HepG2 (cell line): ENCODE results near the gene SYNGR4. TPM values are rescaled to one million over a fixed set of nuclear protein-coding genes. Genes with fewer than 3 reads are reported as not detected.
A peak's percentile ranks its signal among the peaks of the same experiment; 100 is the strongest.

Experiments used
- ATM ChIP-seq: fragments of 450-650 bp; IDR thresholded peaks from 2 replicates; pipeline ENCODE4 v1.7.1; 2017; ENCODE audit warnings: mild to moderate bottlenecking, borderline replicate concordance
- CHD4 ChIP-seq: fragments of 200-600 bp; sonication (generic); IDR thresholded peaks from 2 replicates; pipeline ENCODE4 v1.7.0; 2017; ENCODE audit warnings: mild to moderate bottlenecking, low read length, borderline replicate concordance
- DNMT3B ChIP-seq: conservative IDR thresholded peaks from 2 replicates; pipeline ENCODE4 v1.6.1; 2016; ENCODE audit warnings: missing biosample characterization, control low read depth
- FLYWCH1 ChIP-seq: sonication (generic); formaldehyde crosslinking; IDR thresholded peaks from 2 replicates; pipeline ENCODE4 v1.8.1; 2023; ENCODE audit warnings: mild to moderate bottlenecking, missing genetic modification reagents
- HNRNPLL ChIP-seq: fragments of 200-400 bp; formaldehyde crosslinking; IDR thresholded peaks from 2 replicates; pipeline ENCODE4 v1.6.1; 2017; ENCODE audit warnings: mild to moderate bottlenecking, low read depth, low read length; ENCODE audit not compliant: poor library complexity, severe bottlenecking
- KAT7 ChIP-seq: IDR thresholded peaks from 2 replicates; pipeline ENCODE4 v1.6.1; 2018; ENCODE audit warnings: borderline replicate concordance, missing compliant biosample characterization
- MBD4 ChIP-seq: IDR thresholded peaks from 2 replicates; pipeline ENCODE4 v1.6.1; 2012; ENCODE audit warnings: low read length, inconsistent platforms, borderline replicate concordance
- NR2F1 ChIP-seq, 2 experiments: fragments of 450-650 bp in 1 of 2; formaldehyde crosslinking in 1 of 2; IDR thresholded peaks; 2 replicates each; pipeline versions ENCODE4 v1.5.0 to v1.6.1; 2016 to 2020; ENCODE audit warnings: mild to moderate bottlenecking in 1 of 2, missing compliant biosample characterization in 1 of 2, missing genetic modification reagents in 1 of 2, moderate library complexity in 1 of 2
- PCBP2 ChIP-seq: fragments of 200-400 bp; formaldehyde crosslinking; optimal IDR thresholded peaks from 2 replicates; pipeline ENCODE3; 2018; ENCODE audit warnings: low read length, low read depth; ENCODE audit not compliant: poor library complexity, severe bottlenecking
- RAD21 ChIP-seq: fragments of 450-650 bp; formaldehyde crosslinking; IDR thresholded peaks from 2 replicates; pipeline ENCODE4 v1.5.0; 2020; ENCODE audit warnings: mild to moderate bottlenecking
- SAFB2 ChIP-seq: sonication (generic); formaldehyde crosslinking; IDR thresholded peaks from 2 replicates; pipeline ENCODE4 v1.5.1; 2020; ENCODE audit warnings: missing genetic modification reagents, low read depth, mild to moderate bottlenecking, borderline replicate concordance
- SIN3A ChIP-seq: IDR thresholded peaks from 2 replicates; pipeline ENCODE4 v1.6.1; 2011; ENCODE audit warnings: low read depth, mild to moderate bottlenecking, control low read depth, low read length, borderline replicate concordance
- SMARCC2 ChIP-seq: fragments of 450-650 bp; IDR thresholded peaks from 2 replicates; pipeline ENCODE4 v1.6.1; 2017; ENCODE audit warnings: antibody characterized with exemption, mild to moderate bottlenecking
- TMF1 ChIP-seq: sonication (generic); formaldehyde crosslinking; IDR thresholded peaks from 2 replicates; pipeline ENCODE4 v1.8.1; 2022; ENCODE audit warnings: low read depth, missing genetic modification reagents
- ZNF263 ChIP-seq: sonication (generic); formaldehyde crosslinking; IDR thresholded peaks from 2 replicates; pipeline ENCODE4 v1.4.0; 2020; ENCODE audit warnings: missing genetic modification reagents
- ZNF317 ChIP-seq: sonication (generic); formaldehyde crosslinking; IDR thresholded peaks from 2 replicates; pipeline ENCODE4 v1.5.0; 2020; ENCODE audit warnings: mild to moderate bottlenecking, missing genetic modification reagents
- ZNF33B ChIP-seq: sonication (generic); formaldehyde crosslinking; IDR thresholded peaks from 2 replicates; pipeline ENCODE4 v1.5.1; 2020; ENCODE audit warnings: mild to moderate bottlenecking, missing genetic modification reagents
- ZNF484 ChIP-seq: sonication (generic); formaldehyde crosslinking; IDR thresholded peaks from 2 replicates; pipeline ENCODE4 v1.5.1; 2020; ENCODE audit warnings: mild to moderate bottlenecking, low read depth, missing genetic modification reagents, borderline replicate concordance
- ZNF510 ChIP-seq: sonication (generic); formaldehyde crosslinking; IDR thresholded peaks from 2 replicates; pipeline ENCODE4 v1.4.0; 2020; ENCODE audit warnings: low read depth, mild to moderate bottlenecking, missing genetic modification reagents
- polyA plus RNA-seq, 8 experiments: library from polyadenylated mRNA; depleted of rRNA in 3 of 8; stranded (reverse) in 7 of 8; unstranded in 1 of 8; fragments of >200 nt; fragmentation: Illumina TruSeq in 4 of 8; extraction: Trizol in 4 of 8; gene quantifications; 2 replicates each; pipeline versions ENCODE4 v1.2.1 to v1.2.3, GENCODE V29; 2011 to 2016; ENCODE audit warnings: low read depth in 4 of 8, missing spikeins in 1 of 8, mixed read lengths in 1 of 8; ENCODE audit not compliant: insufficient read depth in 1 of 8
- total RNA-seq, 5 experiments: library from RNA; depleted of rRNA; stranded (reverse); fragments of >200 nt; fragmentation: Illumina TruSeq; extraction: Trizol; gene quantifications; 2 replicates each; pipeline ENCODE4 v1.2.3, GENCODE V29; 2016; ENCODE audit warnings: low read depth in 1 of 5
- TF ChIP-seq, protein P1 (sequence below): sonication (generic); formaldehyde crosslinking; IDR thresholded peaks from 2 replicates; pipeline ENCODE4 v1.5.1; 2020; ENCODE audit warnings: missing genetic modification reagents, mild to moderate bottlenecking, borderline replicate concordance
- TF ChIP-seq, protein P2 (sequence below): IDR thresholded peaks from 2 replicates; pipeline ENCODE4 v1.6.1; 2012; ENCODE audit warnings: inconsistent platforms
- TF ChIP-seq, protein P3 (sequence below): sonication (generic); formaldehyde crosslinking; conservative IDR thresholded peaks from 2 replicates; pipeline ENCODE4 v1.8.0; 2022; ENCODE audit warnings: mild to moderate bottlenecking, moderate library complexity, missing genetic modification reagents
- TF ChIP-seq, protein P4 (sequence below): IDR thresholded peaks from 2 replicates; pipeline ENCODE4 v1.6.1; 2016; ENCODE audit warnings: low read depth, borderline replicate concordance
- TF ChIP-seq, protein P5 (sequence below): sonication (generic); formaldehyde crosslinking; IDR thresholded peaks from 2 replicates; pipeline ENCODE4 v1.5.1; 2020; ENCODE audit warnings: mild to moderate bottlenecking, missing genetic modification reagents, moderate library complexity

SYNGR4 gene
- total and polyA plus RNA-seq, 2 of the 13 experiments (the other 11 are each of a cell fraction or from before 2014, with no cell fraction given): not detected

DNA sequence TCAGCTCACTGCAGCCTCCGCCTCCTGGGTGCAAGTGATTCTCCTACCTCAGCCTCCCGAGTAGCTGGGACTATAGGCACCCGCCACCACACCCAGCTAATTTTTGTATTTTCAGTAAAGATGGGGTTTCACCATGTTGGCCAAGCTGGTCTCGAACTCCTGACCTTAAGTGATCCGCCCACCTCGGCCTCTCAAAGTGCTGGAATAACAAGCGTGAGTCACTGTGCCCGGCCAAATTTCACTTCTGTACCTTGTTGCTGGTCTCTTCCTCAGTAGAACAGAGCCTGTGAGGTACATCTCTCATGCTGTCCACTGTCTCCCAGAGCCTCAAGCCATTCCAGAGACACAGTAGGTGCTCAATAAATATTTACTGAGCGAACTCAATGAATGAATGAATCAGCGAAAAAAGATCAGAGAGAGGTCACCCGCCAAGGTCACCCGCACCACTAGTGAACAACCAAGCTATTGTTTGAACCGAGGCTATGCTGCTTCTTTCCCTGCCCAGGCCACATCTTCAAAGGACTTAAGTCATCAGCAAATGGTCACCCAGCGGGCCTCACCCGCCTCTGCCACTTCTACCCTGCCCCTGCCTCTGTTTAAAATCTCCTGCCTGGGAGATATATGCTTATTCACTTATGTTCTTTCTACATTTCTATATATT is 9.7 kb upstream of the SYNGR4 start (continued):
- TF ChIP-seq NR2F1 (CRISPR knock-in tag; IDR thresholded peaks at IDR 0.05) (peak; percentile 98 to 100), ZNF317 (CRISPR knock-in tag) (peak; percentile 81), MBD4 (no peak), FLYWCH1 (CRISPR knock-in tag) (no peak), ZNF263 (CRISPR knock-in tag) (no peak), ZNF484 (CRISPR knock-in tag) (no peak), ATM (no peak), KAT7 (CRISPR knock-in tag) (peak; percentile 59; the same call in 1 of the 2 replicates), SMARCC2 (no peak), RAD21 (CRISPR knock-in tag) (no peak), CHD4 (0 out of 2 replicates have a peak, but pooled peaks have one; percentile 38), DNMT3B (CRISPR knock-in tag) (peak; percentile 93; the same call in 1 of the 2 replicates), SAFB2 (CRISPR knock-in tag) (no peak), ZNF33B (CRISPR knock-in tag) (0 out of 2 replicates have a peak, but pooled peaks have one; percentile 49), SIN3A (0 out of 2 replicates have a peak, but pooled peaks have one; percentile 53), ZNF510 (no peak), PCBP2 (no peak), HNRNPLL (no peak), TMF1 (CRISPR knock-in tag) (peak; percentile 15; the same call in 1 of the 2 replicates)
- TF ChIP-seq, protein P1, sequence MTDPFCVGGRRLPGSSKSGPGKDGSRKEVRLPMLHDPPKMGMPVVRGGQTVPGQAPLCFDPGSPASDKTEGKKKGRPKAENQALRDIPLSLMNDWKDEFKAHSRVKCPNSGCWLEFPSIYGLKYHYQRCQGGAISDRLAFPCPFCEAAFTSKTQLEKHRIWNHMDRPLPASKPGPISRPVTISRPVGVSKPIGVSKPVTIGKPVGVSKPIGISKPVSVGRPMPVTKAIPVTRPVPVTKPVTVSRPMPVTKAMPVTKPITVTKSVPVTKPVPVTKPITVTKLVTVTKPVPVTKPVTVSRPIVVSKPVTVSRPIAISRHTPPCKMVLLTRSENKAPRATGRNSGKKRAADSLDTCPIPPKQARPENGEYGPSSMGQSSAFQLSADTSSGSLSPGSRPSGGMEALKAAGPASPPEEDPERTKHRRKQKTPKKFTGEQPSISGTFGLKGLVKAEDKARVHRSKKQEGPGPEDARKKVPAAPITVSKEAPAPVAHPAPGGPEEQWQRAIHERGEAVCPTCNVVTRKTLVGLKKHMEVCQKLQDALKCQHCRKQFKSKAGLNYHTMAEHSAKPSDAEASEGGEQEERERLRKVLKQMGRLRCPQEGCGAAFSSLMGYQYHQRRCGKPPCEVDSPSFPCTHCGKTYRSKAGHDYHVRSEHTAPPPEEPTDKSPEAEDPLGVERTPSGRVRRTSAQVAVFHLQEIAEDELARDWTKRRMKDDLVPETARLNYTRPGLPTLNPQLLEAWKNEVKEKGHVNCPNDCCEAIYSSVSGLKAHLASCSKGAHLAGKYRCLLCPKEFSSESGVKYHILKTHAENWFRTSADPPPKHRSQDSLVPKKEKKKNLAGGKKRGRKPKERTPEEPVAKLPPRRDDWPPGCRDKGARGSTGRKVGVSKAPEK (CRISPR knock-in tag): no peak
- TF ChIP-seq, protein P2, sequence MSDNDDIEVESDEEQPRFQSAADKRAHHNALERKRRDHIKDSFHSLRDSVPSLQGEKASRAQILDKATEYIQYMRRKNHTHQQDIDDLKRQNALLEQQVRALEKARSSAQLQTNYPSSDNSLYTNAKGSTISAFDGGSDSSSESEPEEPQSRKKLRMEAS: peak; percentile 74
- TF ChIP-seq, protein P3, sequence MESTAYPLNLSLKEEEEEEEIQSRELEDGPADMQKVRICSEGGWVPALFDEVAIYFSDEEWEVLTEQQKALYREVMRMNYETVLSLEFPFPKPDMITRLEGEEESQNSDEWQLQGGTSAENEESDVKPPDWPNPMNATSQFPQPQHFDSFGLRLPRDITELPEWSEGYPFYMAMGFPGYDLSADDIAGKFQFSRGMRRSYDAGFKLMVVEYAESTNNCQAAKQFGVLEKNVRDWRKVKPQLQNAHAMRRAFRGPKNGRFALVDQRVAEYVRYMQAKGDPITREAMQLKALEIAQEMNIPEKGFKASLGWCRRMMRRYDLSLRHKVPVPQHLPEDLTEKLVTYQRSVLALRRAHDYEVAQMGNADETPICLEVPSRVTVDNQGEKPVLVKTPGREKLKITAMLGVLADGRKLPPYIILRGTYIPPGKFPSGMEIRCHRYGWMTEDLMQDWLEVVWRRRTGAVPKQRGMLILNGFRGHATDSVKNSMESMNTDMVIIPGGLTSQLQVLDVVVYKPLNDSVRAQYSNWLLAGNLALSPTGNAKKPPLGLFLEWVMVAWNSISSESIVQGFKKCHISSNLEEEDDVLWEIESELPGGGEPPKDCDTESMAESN (CRISPR knock-in tag): 0 out of 2 replicates have a peak, but pooled peaks have one; percentile 25
- TF ChIP-seq, protein P4, sequence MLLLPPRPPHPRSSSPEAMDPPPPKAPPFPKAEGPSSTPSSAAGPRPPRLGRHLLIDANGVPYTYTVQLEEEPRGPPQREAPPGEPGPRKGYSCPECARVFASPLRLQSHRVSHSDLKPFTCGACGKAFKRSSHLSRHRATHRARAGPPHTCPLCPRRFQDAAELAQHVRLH (CRISPR knock-in tag): peak; percentile 90; the same call in 1 of the 2 replicates
- TF ChIP-seq, protein P5, sequence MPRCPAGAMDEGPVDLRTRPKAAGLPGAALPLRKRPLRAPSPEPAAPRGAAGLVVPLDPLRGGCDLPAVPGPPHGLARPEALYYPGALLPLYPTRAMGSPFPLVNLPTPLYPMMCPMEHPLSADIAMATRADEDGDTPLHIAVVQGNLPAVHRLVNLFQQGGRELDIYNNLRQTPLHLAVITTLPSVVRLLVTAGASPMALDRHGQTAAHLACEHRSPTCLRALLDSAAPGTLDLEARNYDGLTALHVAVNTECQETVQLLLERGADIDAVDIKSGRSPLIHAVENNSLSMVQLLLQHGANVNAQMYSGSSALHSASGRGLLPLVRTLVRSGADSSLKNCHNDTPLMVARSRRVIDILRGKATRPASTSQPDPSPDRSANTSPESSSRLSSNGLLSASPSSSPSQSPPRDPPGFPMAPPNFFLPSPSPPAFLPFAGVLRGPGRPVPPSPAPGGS (CRISPR knock-in tag): 0 out of 2 replicates have a peak, but pooled peaks have one; percentile 56
